HG03135 (cell line): ENCODE data around the gene CPLANE2.
"Not testable (repeated sequence)": the region's sequence is repeated elsewhere in the genome, so short reads cannot be mapped to it uniquely, and the experiment has no call there.

ENCODE experiments used
- ATAC-seq: cut with Tn5 transposase; IDR thresholded peaks from one replicate; pipeline ENCODE4 v1.9.1; 2021; ENCODE audit warnings: mild to moderate bottlenecking, moderate library complexity; ENCODE audit not compliant: unreplicated experiment

CPLANE2 gene, protein sequence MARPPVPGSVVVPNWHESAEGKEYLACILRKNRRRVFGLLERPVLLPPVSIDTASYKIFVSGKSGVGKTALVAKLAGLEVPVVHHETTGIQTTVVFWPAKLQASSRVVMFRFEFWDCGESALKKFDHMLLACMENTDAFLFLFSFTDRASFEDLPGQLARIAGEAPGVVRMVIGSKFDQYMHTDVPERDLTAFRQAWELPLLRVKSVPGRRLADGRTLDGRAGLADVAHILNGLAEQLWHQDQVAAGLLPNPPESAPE

DNA sequence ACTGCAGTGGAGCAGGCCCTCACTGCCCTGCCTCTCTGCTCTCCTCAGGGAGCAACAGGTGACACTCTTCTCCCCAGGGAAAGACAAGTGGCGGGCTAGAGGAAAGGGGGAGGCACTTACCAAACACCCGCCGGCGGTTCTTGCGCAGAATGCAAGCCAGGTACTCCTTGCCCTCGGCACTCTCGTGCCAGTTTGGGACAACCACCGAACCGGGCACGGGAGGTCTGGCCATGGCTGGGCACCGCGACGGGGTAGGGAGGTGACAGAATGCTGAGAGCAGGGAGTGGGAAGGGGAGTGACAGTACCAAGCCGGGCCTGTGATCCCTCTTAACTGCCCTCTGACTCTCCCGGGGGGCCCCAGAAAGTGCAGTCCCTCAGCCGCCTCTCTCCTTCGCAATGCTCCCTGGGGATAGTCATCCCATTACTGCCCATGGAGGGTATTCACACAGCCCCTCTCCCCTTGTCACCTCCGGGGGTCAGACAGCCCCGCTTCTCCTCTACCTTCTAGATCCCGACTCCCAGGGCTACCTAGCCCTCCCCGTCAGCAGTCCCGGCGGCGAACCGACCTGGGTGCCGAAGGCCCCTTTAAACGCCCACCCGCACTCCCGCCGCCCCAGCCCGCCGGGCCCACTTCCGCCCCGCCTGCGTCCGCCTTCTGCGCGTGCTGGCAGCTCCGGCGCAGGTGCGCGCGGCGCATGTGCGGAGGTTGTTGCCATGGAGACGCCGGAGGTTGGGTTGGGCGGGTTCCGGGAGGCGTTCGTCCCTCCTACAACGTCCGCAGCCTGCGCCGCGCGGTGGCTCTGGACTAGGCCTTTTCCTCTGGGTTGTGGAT is at the start of gene CPLANE2:
Gene CPLANE2 (minus strand): TSS at position 673 of the 832 bp plus-strand sequence. CDS start 441 bp downstream, at position 232.
- peak; percentile 82 for ATAC-seq

DNA sequence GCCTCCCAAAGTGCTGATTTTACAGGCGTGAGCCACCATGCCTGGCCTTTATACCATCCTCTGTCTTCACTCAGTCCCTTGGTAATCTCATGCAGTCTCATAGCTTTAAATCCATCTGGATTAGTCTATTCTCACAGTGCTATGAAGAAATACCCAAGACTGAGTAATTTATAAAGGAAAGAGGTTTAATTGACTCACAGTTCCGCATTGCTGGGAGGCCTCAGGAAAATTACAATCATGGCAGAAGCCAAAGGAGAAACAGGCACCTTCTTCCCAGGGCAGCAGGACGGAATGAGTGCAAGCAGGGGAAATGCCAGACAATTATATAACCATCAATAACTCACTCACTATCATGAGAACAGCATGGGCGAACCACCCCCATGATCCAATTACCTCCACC is 49.1 kb upstream of the CPLANE2 start:
- no peak for ATAC-seq

DNA sequence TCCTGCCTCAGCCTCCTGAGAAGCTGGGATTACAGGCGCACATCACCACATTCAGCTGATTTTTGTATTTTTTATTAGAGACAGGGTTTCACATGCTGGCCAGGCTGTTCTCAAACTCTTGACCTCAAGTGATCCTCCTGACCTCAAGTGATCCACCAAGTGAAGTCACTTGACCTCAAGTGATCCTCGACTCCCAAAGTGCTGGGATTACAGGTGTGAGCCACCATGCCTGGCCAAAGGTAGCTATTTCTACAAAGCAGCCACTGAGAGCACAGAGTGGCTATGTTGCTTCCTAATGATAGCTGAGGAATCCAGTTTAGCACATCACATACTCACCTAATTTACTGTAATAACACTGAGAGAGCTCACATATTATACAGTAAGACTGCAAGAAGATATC is 44.8 kb upstream of the CPLANE2 start:
- ATAC-seq: no peak

DNA sequence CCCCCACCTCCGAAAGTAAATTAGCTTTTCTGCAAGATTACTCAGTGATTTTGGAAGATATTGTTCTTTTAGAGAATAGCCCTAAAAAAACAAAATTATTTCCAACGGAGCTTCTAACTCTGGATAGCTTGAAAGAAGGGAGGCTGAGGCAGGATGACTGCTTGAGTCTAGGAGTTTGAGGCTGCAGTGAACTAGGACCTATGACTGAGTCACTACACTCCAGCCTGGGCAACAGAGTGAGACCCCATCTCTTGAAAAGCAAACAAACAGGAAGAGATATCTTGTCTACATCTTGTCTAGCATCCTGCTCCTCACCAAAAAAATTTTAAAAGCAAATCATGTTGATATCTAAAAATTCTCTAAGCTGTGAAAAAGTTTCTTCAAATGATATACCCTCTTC is 42.2 kb upstream of the CPLANE2 start:
- ATAC-seq: no peak

DNA sequence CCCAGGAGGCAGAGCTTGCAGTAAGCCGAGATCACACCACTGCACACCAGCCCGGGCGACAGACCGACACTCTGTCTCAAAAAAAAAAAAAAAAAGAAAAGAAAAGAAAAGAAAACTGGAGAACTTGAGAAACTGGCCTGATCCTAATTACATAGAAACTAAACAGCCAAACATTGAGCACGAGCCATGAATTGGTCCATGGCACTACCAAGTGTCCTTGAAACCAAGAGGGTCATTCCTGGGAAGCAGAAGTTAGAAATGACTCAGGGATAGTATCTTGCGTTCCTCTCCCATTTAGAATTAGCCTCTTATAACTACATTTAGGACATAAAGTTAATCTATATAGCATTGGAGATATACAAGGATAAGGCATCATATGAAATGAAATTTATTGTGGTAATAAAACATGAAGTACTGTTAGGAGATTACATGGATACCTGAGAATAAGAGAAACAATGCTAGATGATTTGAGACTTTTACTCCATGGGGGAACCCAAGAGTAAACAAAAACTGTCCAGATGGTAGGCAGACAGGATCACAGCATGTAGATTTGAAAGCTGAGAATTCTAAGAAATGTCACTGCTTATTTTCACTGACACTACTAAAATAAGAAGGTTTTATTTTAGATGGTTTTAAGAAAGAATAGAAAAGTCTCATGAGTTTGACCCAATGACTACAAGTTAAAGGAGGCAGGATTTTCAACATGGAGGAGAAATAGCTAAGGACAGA is 39.5 kb upstream of the CPLANE2 start:
- no peak for ATAC-seq

DNA sequence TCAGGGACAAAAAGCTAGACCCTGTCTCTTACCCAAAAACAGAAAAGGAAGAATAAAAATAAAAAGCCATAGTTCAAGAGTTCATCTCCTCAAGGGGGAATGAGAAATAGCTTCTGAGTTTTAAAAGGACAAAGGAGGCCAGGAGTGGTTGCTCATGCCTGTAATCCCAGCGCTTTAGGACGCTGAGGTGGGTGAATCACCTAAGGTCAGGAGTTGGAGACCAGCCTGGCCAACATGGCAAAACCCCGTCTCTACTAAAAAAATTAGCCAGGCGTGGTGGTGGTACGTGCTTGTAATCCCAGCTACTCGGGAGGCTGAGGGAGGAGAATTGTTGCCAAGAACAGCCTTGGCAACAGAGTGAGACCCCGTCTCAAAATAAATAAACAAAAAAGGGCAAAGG is 38.6 kb upstream of the CPLANE2 start:
- ATAC-seq: no peak

DNA sequence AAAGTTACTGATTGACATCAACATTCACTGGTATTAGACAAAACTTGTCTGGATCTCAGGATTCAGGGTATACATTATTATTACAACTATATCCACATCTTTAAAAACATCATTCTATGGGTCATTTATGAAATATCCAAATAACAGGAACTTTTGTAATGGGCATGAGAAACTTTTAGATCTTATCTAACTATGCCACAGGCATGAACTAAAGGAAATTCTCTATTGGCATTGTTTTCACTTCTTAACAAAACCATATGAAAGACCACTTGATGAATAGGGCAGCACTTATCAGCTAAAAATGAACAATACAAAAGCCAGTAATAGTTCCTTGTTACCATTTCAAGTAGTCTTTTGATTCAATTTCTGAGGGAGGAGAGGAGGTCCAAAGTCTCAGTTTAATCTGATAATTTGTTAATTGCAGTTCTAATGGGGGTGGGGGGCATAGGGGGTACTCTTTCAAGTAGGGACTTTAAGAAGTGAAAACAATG is 30.8 kb upstream of the CPLANE2 start:
- no peak for ATAC-seq

DNA sequence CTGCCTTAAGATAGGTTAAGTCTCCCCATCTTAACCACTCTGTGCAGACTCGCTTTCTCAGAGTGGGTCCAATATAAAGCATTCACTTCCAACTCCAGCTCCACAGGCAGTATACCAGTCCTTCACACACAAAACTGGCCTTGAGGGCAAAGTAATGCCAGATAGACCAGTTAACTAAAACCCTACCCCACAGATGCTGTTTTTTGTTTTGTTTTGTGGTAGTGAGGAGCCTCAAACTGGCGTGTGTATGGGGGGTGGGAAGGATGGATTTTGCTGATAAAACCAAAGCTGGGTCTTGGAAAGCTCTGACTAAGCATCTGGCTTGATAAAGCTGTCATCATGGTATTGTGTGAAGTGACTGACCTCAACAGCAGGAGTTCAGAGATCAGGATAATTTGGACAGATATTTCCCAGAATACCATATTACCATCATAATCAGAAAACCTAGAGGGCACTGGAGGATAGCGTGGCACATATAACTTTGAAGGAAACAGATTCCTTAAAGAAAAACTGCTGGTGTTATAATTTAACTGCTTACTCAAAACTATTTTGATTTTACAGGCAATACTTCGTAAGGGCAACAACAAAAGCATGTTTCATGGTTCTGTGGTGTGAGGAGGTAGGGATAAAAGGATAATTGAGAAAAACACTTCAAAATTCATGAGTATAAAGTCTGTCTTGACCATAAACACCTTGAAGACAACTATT is 29.6 kb upstream of the CPLANE2 start:
- ATAC-seq: no peak

DNA sequence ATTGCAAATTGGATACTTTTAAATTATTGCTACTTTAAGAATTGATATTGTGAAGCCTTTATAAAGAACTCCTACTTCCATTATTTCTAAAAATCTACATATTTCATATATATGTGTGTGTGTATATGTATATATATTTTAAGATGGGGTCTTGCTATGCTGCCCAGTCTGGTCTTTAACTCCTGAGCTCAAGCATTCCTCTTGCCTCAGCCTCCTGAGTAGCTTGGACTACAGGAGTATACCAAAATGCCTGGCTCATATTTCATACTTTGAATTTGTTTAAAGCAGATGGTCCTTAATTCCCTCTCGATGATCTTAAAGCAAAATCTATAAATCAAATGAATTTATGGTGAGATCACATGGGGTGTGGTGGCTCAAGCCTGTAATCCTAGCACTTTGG is 25.1 kb upstream of the CPLANE2 start:
- ATAC-seq: no peak

DNA sequence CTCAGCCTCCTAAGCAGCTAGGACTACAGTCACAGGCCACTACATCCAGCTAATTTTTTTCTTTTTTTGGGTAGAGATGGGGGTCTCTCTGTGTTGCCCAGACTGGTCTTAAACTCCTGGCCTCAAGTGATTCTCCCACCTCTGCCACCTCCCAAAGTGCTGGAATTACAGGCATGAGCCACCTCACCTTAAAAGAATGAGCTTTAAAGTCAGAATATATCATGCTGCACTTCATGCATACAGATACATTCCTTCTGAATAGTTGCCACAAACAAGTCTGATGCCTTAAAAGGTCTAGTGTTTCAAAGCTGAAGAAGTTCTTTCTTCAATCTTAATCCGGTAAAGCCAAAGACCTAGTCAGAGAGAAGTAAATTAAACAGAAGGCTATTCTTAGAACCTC is 23.8 kb upstream of the CPLANE2 start:
- no peak for ATAC-seq

DNA sequence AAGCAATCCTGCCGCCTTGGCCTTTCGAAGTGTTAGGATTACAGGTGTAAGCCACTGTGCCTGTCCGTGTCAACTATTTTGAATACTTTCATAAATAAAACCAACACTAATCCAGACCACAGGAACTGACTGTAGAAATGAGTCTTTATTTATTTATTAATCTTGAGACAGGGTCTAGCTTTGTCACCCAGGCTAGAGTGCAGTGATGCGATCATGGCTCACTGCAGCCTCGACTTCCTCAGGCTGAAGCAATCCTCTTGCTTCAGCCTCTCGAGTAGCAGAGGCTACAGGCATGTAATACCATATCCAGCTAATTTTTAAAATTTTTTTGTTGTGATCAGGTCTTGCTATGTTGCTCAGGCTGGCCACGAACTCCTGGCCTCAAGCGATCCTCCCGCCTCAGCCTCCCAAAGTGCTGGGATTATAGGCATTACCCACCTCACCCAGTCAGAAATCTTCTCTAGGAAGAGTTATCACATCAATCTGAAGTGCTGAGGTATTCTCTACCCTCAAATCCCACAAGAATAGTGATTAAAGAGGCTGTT is 21.7 kb upstream of the CPLANE2 start:
- no peak for ATAC-seq

DNA sequence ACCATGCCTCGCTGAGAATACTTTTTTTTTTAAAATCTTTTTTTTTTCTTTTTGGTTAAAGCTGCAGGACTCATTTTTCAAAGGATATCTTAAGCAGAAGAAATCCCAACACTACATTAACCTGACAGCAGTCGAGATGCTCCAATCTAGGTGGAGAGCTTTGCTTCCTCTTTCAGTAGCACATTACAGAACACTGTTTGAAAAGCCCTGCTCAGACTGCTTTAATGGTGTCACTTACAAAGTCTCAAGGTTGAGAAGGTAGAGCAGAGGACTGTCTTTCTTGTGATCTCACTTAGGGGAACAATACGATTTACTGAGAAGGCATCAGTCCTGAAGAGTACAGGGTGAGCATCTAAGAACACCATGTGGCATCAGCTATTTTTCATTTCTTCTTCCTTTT is 21.0 kb upstream of the CPLANE2 start:
- ATAC-seq: no peak

DNA sequence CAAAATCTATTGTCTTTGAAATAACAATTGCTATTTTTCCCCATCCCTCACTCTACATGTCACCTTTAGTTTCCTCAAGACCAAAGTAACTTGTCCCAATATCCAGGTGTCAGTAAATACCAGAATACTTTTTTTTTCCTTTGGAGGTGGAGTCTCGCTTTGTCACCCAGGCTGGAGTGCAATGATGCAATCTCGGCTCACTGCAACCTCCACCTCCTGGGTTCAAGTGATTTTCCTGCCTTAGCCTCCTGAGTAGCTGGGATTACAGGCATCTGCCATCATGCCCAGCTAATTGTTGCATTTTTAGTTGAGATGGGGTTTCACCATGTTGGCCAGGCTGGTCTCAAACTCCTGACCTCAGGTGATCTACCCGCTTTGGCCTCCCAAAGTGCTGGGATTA is 20.6 kb upstream of the CPLANE2 start:
- not testable (repeated sequence) for ATAC-seq

DNA sequence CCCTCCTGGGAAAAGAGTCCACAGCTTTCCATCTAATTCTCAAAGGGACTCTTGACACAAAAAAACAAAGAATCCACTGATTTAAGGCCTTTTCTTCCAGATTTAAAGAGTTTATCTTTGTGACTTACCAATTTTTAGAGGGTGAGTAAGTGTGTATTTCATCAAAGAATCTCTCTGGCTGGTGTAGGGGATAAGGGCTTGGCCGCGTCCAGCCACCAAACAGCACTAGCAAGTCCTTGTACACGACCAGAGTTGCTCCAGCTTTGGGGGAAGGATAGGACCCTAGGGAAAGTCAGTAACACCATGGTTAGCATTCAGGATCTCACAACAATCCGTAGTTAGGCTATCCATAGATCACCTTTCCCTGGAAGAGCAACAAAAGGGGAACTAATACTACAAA is 19.5 kb upstream of the CPLANE2 start:
- ATAC-seq: no peak

DNA sequence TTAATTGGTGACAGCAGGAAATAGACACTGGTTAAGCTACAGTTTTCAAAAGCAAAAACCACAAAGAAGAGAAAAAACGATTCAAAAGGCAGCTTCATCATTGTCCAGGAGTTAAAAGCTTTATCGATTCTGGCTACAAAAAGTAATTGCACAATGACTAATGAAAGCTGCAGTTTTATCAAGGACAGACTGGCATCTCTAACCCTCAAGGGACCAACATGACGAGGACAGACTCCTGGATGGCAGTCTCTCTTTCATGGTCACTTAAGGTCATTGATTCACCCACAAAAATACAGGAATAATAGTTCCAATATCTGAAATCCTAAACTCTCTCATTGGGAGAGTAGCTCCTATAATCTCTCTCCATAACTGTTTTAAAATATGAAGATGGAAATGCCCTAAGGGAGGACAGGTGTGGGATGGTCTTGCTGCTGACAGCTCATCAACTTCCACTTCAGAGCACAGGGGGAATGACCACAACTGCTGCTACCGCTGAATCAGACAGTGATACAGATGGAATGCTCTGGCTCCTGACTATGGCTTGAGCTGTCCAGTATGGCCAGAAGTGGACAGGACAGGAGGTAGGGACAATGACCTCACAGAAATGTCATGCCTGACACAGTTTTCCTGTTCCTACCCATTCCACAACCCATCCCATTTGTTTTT is 17.4 kb upstream of the CPLANE2 start:
- ATAC-seq: no peak

DNA sequence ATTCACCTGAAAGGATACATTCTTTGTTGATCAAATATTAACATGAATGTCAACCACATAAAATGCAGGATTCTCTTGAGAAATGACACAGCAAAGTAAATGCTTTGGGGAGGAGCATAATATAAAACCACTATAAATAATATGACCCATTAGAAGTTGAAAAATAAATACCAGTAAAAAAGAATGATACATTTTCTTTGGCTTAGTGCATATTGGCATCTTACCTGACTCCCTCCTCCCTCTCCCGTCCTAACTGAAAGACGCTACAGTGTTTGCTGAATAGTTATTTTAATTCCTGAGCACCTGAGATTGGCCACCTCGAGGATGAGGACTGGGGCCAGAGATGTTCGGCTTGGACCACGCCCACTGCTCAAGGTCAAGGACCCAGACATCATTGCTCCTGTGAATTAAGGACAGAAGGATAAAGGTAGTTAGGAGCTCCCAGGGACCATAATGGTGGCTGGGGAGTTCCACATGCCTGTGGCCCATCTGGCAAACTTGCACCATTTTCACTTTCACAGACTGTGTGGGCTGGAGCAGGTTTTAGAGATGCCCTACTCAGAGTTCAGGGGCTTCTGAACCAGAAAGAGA is 16.4 kb upstream of the CPLANE2 start:
- no peak for ATAC-seq

DNA sequence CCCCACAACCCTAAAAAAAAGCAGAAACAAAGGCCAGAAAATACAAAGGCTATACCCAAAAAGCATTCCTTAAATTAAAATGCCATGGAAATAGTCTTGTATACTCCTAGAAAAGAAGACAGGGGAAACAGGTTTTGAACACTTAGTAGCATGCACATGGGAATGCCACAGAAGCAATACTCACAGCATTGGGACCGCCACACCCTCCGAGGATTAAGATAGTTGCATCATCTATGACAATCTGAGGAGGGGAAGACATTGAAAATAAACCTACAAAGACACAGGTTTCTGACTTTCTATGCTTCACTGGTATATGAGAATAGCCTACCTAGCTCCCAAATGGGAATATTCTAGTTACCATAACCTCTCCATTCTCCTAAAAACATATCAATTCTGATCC is 15.9 kb upstream of the CPLANE2 start:
- no peak for ATAC-seq

DNA sequence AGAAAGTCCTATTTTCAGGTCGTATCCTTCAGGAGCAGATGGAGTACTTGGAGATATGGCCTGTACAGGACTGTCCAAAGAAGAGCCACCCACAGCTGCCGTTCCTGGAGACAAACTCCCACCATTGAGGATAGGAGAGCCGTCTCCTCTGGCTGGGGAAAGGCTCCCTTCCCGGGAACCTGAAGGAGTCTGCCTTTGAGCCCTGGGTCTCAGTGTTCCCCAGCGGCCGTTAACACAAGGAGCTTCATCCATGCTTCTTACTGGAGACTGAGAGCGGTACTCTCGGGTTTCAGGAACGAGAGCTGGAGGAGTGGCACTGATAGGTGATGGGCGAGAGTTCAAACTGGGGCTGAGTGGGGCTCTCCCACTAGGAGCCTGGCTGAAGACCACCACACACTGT is 14.4 kb upstream of the CPLANE2 start:
- ATAC-seq: no peak

DNA sequence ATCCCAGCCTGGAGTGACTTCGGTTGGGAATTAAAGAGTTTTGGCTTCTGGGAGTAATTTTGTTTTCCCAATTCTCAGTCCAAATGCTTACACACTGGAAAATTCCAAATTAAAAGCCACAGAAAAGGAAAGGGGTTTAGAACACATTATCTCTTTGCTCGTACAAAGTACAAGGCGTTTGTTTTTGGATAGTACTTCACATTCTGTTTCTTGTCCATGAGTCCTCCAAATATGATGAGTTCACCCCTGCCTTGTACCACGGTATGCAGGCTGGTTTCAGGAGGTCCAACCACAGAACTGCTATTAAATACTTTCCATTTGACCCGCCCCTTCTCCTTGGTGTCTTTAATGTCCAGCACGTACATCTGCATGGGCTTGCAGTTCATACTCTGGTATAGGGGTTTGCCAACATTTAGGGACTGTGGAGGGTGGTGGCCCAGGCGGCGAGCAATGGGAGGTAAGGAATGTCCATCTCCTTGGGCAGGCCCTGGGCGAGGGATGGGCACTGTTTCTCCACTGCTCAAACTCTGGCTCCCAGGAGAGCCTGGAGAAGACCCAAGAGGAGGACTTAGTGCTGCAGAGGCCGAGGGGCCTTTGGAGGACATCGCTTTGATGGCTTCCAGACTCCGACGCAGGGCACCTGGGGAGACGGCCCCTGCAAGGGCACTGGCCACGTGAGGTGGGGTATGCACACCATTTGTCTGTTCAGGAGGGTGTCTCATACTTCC is 13.7 kb upstream of the CPLANE2 start:
- no peak for ATAC-seq
